Measurements from ENCODE around the gene ZNF805.
A peak's percentile ranks its signal among the peaks of the same experiment; 100 is the strongest.
"Not testable (repeated sequence)": the region's sequence is repeated elsewhere in the genome, so short reads cannot be mapped to it uniquely, and the experiment has no call there.

Gene ZNF805

DNA sequence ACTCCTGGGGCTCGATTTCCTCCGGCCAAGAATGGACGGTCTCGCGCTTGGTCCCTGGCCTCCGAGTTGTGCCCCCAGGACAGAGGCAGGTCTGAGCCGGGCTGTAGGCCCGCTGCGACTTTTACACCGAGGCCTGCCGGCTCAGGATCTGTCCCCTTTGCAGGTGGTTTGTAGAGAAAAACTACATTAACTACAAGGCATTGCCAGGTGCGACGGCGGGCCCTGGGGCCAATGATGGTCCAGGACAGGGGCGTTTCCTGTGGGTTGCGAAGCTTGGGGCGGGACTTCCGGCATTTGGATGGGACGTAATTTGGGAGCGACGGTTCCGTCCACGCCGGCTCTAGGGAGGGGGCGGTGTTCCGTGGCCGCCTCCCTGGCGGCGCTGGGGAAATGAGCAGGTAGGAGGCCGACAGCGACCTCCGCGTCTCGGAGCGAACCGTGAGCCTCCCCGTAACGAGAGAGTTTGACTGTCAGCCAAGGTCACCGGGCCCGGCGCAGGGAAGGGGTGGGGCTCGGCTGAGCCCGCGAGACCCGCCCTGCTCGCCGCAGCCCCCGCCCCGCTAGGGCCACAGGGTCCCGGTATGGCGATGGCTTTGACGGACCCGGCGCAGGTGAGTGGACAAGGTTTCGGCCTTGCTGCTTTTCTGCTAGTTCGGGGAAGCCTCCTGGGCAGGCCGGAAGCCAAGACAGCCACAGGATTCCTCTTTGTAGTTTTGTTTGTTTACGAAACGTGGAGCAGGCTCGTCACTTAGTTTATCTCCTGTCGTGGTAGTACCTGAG, at the start of gene ZNF805:
ZNF805 (plus strand) TSS at position 322 of the 780 bp plus-strand sequence; CDS start at position 582, 260 bp downstream.
- peak; percentile 98 for DNase-seq

DNA sequence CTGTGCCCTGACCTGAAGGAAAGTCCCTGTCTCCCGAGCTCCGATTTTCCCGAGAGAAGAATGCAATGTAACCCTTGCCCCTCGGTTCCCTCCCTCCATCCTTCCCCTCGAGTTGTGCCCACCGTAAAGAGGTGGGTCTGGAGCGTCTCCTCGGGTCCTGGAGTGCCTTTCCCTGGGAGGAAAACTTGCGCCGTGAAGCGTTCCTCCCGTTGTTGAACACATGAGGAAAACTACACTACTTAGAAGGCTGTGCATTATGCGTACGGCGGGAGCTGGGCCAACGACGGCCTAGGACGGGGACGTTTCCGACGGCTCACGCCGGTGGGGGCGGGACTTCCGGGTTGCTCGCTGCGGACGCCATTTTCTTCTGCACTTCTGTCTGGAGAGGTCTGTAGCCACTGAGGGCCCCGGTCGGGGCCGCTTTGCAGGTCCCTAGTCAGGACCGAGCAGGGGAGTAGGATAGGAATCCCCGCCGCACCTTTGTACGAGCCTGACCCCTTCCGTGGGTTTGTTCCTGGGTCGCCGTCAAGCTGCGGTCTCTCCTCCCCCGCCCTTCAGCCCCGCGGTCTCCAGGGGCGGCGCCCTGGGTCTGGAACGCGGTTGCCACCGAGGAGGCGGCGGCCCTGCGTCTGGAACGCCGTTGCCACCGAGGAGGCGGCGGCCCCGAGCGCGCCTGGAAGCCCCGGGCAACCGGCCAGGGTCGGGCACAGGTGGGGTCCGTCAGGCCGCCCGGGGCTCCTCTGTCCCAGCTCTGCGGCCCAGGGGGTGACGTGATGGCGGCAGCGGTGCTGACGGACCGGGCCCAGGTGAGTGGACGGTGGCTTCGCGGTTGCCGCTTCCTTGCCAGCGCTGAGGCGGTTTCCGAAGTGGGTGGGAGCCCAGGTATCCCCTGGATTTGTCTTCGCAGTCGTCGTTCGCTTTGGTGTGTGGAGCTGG, 49.0 kb upstream of the ZNF805 start, which contains the start of gene ZNF264:
ZNF264 (plus strand) TSS at position 360 of the 936 bp plus-strand sequence; CDS start at position 774, 414 bp downstream.
- DNase-seq, result peak; percentile 94

DNA sequence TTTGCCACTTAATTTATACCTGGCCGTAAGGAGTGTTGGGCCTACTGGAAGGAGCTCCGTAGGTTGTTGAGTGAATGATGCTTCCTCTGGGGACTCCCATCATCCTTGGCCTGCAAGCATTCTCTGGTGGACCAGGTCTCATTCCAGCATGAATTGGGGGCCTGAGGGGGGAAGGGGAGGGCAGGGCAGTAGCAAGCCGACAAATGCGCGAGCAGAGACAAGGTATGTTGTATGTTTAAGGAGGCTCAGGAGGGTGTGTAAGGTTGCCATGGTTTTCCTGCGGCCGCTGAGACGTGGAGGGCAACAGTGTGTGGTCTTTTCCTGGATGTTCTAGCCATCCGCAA, 48.4 kb upstream of the ZNF805 start:
- peak; percentile 28 for DNase-seq

DNA sequence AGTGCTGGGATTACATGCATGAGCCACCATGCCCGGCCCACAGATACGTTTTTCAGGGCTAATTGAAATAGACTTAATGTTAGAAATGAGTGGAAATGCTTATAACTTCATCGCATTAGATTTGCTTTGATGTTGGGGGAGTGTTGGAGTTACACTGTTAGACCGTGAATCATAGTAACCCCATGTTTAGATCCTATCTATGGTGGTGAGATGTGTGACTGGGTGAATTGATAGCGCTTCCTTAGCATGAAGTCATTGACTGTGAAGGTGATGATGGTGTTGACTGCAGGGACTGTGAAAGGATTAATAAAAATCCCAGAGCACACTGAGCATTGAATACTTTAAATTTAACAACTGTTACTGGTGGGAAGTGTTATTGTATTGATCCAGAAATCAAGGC, 47.4 kb upstream of the ZNF805 start:
- DNase-seq, result peak; percentile 13

DNA sequence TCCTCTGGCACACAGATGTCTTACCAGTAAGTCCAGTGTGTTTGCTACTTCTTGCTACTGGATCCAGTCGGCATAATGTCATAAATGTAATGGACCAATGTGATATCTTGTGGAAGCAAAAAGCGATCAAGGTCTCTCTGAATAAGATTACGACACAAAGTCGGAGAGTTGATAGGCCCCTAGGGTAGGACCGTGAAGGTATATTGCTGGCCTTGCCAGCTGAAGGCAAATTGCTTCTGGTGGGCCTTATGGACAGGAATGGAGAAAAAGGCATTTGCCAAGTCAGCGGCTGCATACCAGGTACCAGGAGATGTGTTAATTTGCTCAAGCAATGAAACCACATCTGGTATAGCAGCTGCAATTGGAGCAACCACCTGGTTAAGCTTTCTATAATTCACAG, 42.6 kb upstream of the ZNF805 start:
- not testable (repeated sequence) for DNase-seq

DNA sequence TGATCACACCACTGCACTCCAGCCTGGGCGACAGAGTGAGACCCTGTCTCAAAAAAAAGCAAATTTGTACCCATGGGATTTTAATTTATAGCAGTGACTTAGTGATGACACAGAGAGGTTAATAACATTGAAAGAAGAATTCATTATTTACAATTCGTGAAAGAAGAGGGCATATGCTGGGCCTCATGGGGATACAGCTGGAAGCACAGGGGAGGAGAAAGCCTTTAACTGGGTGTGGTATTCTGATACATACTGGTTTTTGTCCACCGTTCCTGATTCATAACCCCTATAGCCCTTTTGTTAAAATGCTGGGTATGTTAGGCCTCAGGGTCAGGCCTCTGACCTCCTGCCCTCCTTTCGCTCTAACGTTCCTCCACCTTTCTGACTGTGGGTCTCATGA, 38.3 kb upstream of the ZNF805 start:
- no peak for DNase-seq

DNA sequence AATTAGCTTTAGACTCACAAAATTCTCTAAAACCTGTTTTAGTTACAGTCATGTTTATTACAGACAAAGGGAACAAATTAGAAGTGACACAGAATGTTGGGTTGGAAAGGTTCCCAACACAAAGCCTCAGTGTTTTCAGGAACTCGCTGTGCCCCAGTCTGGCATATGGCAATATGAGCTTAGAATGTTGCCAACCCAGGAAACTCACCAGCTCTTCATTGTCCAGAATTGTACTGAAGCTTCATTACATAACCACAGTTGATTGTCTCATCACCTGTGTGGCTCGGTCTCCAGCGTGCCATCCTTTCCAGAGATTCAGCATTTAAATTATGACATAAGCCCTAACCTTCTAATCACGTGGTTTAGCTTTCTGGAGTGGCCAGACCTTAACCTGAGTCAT, 30.1 kb upstream of the ZNF805 start:
- DNase-seq, result no peak

DNA sequence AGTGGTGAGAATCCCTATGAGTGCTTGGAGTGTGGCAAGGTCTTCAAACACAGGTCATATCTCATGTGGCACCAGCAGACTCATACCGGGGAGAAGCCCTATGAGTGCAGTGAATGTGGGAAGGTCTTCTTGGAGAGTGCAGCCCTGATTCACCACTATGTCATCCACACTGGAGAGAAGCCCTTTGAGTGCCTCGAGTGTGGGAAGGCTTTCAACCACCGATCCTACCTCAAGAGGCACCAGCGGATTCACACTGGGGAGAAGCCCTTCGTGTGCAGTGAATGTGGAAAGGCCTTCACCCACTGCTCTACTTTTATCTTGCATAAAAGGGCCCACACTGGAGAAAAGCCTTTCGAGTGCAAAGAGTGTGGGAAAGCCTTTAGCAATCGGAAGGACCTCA, 28.3 kb upstream of the ZNF805 start:
- no peak for DNase-seq

DNA sequence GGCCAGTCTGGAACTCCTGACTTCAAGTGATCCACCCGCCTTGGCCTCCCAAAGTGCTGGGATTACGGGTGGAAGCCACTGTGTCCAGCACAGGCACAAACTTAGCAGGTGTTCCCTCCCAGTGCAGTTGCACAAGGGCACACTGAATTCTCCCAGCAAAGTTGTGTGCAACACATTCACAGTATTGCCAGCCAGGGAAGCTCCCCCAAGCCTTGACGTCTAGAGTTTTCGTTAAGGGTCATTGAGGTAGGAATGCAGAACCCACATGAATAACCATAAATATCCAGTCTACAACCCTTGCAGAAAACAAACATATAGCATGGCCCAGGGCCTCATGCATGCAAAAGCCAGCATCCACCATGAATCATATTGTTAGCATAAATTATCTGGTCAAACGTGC, 12.9 kb upstream of the ZNF805 start:
- no peak for DNase-seq

DNA sequence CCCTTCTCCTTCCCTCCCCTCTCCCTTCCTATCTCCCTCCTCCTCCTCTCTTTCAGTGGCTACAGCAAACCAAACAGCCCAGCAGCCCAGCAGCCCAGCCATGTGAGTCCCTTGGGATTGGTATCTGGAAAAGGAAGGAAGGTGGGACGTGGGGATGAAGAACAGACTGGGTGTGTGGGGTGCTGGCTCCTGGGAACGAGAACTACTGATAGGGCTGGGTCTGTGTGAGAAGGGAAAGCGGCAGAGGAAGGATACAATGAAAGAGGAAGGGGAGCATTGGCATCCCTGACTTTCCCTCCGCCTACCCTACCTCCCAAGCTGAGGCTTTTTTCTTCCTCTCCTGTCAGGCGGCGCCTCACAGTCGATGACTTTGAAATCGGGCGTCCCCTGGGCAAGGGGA, 8.7 kb upstream of the ZNF805 start:
- DNase-seq, result no peak

DNA sequence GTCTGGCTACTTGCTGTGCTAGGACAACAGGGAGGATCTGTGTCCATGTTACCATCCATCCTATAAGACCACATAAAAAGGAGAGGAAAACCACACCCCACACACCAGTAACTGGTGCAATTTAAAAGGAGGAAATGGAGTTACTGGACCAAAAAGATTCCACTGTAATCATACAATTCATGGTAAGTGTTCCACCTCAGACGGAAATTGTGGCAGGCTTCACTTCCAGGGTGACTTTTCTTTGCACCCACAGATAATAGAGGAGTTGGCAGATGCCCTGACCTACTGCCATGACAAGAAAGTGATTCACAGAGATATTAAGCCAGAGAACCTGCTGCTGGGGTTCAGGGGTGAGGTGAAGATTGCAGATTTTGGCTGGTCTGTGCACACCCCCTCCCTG, 7.2 kb upstream of the ZNF805 start:
- no peak for DNase-seq

DNA sequence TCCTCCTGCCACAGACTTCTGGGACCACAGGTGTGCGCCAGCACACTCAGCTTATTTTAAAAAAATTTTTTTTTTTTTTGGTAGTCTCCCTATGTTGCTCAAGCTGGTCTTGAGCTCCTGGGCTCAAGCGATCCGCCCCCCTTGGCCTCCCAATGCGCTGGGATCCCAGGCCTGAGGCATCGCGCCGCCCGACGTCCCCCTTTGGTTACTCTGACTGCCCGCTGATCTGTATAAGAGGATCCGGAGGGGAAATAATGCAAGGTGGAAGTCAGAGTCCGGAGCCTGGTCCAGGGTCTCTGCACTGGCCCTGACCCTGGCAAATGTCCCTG, 486 bp upstream of the ZNF805 start:
- DNase-seq, result no peak

DNA sequence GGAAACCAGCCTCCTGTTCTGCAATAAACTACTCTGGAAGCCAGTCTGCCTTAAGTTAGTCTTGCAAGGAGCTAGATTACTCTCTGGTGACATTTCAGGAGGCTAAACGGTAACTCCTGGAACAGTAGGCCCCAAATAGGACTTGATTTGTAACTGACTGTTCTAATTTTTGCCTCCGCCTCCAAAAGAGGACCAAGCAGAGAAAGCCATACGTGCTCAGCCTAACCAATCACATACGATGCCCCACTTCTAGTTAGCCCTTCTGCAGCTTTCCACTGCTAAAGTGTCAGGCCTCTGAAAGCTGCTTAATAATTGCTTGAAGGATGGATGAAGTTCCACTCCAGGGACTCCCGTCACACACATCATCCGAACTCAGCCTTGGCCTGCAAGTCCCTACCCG, 744 bp downstream of the ZNF805 start:
- DNase-seq, result peak; percentile 45

DNA sequence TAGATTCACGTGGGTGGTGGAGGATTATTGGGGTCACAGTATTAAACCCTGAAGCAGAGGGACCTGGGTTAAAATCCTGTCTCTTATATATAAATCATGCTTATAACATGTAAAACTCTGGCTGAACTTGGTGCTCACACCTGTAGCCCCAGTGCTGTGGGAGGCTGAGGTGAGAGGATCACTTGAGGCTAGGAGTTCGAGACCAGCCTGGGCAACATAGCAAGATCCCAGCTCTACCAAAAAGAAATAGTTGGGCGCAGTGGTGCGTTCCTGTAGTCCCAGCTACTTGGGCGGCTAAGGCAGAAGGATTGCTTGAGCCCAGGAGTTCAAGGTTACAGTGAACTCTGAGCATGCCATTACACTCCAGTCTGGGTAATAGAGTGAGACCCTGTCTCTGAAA, 2.4 kb downstream of the ZNF805 start:
- DNase-seq, result no peak

DNA sequence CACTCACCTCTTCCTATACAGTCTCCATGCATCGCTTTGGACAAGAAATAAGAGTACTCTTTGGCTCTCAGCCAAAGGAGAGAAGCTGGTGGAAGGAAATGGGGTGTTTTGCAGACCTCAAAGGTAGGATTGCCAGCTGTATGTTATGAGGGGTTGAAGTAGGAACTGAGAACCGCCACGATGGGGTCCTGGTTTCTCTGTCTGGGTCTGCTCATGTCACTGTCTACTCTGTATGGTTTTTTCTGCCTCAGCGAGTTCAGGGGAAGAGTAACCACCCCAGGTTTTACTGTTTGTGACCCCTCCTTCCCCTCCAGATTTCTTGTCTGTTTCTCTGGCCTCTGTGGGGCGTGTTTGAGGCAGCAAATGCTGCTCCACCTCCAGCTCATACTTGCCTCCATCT, 4.1 kb downstream of the ZNF805 start:
- DNase-seq, result no peak

DNA sequence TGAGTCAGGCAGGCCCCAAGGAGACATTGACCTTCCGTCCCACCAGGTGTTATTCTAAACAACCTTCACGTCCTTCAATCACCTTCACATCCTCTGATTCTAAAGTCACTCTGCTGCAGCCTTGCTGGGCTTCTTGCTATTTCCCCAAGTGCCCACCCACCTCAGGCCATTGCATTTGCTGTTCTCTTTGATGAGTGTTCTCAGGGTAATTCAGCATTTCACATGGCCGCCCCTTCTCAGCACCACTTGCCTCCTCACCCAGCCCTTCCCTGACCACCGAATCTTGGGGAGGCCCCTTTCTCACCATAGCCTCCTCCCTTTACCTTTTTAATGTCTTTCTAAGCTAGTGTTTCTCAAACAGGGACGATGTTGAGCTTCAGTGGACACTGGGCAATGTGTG, 4.6 kb downstream of the ZNF805 start:
- no peak for DNase-seq

DNA sequence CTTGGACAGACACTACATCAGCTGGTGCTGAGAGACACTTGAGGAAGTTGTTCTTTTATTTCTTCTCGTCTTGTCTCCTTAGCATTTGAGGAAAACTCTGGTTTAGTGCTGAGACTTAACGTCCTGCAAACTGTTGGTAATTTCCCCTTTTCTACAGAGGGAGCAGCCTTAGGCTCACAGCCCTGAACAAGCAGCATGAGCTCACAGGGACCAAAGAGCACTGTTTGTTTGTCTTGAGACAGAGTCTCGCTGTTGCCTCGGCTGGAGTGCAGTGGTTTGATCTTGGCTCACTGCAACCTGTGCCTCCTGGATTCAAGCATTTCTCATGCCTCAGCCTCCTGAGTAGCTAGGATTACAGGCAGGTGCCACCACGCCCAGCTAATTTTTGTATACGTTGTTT, 5.5 kb downstream of the ZNF805 start:
- no peak for DNase-seq

DNA sequence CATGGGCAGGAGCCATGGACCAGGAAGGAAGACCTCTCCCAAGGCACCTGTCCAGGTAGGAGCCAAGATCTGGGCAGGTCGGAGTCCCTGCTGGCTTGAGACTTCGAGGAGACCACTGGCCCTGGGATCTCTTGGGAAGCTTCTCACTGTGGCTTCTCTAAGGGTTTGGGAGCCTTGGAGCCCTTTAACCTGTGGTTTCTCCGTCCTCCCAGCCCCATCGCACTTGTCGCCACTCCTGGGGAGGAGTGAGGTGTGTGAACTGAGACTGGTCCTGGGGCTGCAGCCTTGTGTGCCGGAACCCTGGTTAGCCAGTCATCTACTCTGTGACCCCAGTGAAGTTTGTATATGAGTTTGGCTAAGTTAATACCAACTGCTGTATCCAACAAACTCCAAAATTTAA, 8.2 kb downstream of the ZNF805 start:
- no peak for DNase-seq

DNA sequence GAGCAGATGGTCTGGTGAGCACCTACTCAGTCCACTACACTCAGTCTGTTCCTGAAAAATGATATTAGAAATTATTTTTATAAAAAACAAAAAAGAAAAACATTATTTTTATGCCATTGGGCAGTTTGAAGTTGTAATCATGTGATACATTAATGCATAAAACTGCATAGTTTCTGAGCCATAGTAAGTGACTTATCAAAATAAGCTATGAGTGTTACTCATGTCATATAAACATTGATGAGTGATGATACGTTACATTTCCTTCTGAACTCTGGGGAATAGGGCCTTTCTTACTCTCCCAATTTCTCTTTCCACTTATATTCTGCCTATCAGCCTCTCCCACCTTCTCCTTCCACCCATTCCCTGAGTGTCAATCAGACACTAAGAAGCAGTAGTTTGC, 8.9 kb downstream of the ZNF805 start:
- no peak for DNase-seq

DNA sequence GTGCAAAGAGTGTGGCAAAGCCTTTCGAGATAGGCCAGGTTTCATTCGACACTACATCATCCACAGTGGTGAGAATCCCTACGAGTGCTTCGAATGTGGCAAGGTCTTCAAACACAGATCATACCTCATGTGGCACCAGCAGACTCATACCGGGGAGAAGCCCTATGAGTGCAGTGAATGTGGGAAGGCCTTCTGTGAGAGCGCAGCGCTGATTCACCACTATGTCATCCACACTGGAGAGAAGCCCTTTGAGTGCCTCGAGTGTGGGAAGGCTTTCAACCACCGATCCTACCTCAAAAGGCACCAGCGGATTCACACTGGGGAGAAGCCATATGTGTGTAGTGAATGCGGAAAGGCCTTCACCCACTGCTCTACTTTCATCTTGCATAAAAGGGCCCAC, 13.3 kb downstream of the ZNF805 start:
- not testable (repeated sequence) for DNase-seq

DNA sequence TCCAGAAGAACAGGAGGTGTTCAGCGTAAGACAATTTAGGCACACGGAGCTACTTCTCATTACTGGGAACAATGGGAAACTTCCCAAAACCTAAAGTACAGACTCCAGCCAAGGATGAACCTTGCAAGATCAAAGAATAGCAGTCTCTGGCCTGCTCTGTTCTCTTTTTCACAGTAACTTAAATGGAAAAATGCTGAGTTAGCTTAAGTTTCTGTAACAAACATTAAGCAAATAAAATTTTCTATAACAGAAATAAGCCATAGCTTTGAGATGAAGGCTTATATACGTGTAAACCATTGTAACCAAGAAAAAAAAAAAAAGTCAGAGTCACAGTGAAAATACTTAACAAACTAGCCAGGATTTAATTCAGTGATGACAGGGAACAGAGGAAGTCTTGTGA, 21.6 kb downstream of the ZNF805 start:
- DNase-seq, result no peak

DNA sequence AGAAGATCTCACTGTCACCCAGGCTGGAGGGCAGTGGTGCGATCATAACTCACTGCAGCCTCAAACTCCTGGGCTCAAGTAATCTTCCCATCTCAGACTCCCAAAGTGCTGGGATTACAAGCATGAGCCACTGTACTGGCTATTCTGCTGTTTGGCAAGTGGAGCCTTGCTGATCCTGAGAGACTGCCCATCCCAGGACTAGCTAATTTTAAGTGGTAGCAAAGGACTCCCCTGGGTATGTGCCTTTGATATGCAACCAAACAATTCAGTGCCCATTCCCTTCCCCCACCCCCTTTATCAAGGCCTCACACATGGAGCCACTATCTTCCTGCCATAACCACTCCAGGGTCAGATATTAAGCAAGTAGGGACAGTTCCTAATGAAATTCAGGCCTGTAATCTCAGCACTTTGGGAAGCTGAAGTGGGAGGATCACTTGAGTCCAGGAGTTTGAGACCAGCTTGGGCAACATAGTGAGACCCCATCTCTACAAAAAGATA, 22.9 kb downstream of the ZNF805 start:
- DNase-seq, result peak; percentile 77

DNA sequence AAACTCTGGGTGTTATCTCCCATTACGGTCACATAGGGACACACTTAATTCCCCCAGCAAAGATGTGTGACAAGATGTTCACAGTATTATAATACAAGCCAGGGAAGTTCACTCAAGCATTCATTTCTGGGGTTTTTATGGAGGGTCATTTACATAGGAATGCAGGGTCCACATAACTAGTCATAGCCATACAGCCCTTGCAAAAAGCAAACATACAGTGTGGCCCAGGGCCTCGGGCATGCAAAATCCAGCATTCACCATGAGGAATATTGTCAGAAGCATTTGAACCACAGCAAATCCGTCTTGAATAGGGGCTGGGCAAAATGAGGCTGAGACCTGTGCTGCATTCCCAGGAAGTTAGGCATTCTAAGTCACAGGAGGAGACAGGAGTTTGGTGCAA, 26.9 kb downstream of the ZNF805 start:
- DNase-seq, result no peak
